Mammary epithelial cell (primary cell): ENCODE results near the gene LRIG2.

Source experiments
- CTCF ChIP-seq, 2 donors: IDR thresholded peaks in 1 of 2; conservative IDR thresholded peaks in 1 of 2; 2 replicates each; pipeline ENCODE4 v1.5.1; 2011 to 2012; ENCODE audit warnings: inconsistent platforms in 2 of 2, low read length in 2 of 2, mild to moderate bottlenecking in 2 of 2, control low read depth in 1 of 2, low read depth in 1 of 2; ENCODE audit not compliant: insufficient read depth in 1 of 2; ENCODE audit errors: extremely low read depth in 1 of 2
- EZH2 ChIP-seq: IDR thresholded peaks from 2 replicates; pipeline ENCODE4 v1.6.1; 2012; ENCODE audit warnings: low read length, inconsistent platforms, borderline replicate concordance

- TF ChIP-seq CTCF (conservative IDR thresholded peaks at IDR 0.05 in 1 of 2, IDR thresholded peaks at IDR 0.05 in 1 of 2; ENCODE audit: extremely low read depth in 1 of 2, insufficient read depth in 1 of 2, low read depth in 1 of 2, low read length in 2 of 2) (no peak), EZH2 (no peak)
Measured at GRCh38 chr1:113178106-113178505, 105.1 kb downstream of the LRIG2 start.
